AG09309 (cell line): Measurements from ENCODE around the gene DHX58.
"Not testable (repeated sequence)": the region's sequence is repeated elsewhere in the genome, so short reads cannot be mapped to it uniquely, and the experiment has no call there.

Experiments
- DNase-seq: peaks from one replicate; pipeline ENCODE4 v3.0.0-alpha.2; 2010; ENCODE audit warnings: low read depth
- H3K4me3 ChIP-seq: 2 replicates; pipeline ENCODE4 v1.5.1; 2011; ENCODE audit warnings: mild to moderate bottlenecking, low read depth, low read length, moderate library complexity; ENCODE audit not compliant: control insufficient read depth
- TF ChIP-seq, protein P1 (sequence below): IDR thresholded peaks from 2 replicates; pipeline ENCODE4 v1.5.1; 2011; ENCODE audit warnings: mild to moderate bottlenecking, low read depth, low read length, inconsistent platforms; ENCODE audit not compliant: insufficient read depth, control insufficient read depth; ENCODE audit errors: missing control alignments

DHX58 gene

DNA sequence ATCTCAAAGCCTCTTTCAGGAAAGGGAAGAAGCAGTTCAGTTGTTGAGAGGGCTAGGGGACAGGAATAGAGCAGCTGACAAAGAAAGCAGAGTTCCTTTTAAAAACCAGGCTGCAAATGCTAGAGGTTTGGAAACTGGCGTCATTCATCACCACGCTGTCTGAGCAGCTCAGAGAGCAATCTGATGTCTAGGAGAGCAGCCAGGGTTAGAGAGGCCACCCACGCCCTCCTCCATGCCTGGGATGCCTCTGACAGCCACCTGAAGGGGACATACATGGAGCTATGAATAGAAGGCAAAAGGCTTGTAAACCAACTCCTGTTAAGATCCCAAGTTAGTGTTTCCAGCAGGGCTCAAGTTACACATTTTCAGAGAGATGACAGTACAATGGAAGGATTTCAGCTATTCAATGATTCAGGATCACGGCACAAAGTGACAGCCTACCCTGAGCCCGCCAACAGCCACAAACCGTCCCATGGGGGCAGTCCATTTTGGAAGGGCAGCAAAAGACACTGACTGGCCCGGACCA, 29.9 kb upstream of the DHX58 start:
- DNase-seq: peak; percentile 59
- H3K4me3 ChIP-seq: no peak overlapping the region
- TF ChIP-seq, protein P1, sequence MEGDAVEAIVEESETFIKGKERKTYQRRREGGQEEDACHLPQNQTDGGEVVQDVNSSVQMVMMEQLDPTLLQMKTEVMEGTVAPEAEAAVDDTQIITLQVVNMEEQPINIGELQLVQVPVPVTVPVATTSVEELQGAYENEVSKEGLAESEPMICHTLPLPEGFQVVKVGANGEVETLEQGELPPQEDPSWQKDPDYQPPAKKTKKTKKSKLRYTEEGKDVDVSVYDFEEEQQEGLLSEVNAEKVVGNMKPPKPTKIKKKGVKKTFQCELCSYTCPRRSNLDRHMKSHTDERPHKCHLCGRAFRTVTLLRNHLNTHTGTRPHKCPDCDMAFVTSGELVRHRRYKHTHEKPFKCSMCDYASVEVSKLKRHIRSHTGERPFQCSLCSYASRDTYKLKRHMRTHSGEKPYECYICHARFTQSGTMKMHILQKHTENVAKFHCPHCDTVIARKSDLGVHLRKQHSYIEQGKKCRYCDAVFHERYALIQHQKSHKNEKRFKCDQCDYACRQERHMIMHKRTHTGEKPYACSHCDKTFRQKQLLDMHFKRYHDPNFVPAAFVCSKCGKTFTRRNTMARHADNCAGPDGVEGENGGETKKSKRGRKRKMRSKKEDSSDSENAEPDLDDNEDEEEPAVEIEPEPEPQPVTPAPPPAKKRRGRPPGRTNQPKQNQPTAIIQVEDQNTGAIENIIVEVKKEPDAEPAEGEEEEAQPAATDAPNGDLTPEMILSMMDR: no peak

DNA sequence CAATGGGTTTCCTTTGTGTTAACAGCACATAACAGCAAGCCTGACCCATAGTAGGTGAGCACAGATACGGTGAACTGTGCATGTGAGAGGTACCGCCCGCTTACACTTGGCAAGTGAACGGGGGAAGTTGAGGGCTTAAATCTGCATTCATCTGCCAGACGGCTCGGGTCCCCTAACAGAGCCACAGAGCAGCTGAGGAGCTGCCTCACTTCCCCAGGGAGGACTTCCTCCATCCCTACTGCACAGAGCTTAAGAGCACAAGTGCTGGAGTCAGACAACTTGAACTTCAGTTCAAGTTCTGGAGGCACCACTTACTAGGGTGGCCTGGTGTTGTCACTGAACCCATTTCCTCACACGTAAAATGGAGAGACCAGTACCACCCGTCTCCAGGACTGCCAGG, 28.9 kb upstream of the DHX58 start:
- H3K4me3 ChIP-seq: no peak overlapping the region
- DNase-seq: no peak
- TF ChIP-seq, protein P1: no peak

DNA sequence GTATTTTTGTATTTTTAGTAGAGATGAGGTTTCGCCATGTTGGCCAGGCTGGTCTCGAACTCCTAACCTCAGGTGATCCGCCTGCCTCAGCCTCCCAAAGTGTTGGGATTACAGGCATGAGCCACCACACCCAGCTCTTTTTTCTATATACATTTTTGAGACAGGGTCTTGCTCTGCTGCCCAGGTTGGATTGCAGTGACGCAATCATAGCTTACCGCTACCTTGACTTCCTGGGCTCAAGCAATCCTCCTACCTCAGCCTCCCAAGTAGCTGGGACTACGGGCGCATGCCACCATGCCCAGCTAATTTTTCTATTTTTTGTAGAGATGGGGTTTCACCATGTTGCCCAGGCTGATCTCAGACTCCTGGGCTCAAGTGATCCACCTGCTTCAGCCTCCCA, 28.2 kb upstream of the DHX58 start:
- not testable (repeated sequence) for DNase-seq, H3K4me3 ChIP-seq

DNA sequence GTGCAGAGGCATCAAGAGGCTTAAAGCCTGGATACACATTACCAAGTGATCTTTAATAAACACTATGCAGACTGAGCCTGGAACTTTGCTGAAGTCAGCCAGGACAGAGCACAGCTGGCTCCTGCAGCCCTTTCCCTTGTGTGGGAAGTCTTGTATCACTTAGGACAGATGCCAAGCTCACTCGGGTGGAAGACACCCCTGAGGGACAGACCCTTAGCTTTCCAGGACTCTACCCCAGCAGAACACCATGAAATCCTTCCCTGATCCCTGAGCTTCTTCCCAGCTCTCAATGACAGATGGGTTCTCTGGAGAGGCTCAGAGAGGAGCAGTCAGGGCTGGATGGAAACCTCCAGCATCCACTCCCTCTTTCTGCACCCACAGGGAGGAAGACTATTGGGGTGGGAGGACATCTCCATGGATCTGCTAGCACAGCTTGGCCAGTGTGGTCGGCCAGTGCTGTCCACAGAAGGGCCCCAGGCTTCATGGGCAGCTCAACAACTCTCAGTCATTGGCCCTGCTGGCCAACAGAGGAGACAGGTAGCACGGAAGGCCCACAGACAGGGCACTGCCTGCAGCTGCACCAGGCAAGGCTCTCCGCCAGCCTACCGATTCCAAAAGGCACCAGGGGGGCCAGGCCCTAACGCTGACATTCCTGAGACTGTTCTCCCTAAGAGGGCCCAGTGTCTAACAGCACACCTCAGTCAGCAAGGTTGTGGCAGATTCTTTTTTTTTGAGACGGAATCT, 26.4 kb upstream of the DHX58 start:
- no peak for DNase-seq
- TF ChIP-seq, protein P1: no peak
- H3K4me3 ChIP-seq: no peak overlapping the region

DNA sequence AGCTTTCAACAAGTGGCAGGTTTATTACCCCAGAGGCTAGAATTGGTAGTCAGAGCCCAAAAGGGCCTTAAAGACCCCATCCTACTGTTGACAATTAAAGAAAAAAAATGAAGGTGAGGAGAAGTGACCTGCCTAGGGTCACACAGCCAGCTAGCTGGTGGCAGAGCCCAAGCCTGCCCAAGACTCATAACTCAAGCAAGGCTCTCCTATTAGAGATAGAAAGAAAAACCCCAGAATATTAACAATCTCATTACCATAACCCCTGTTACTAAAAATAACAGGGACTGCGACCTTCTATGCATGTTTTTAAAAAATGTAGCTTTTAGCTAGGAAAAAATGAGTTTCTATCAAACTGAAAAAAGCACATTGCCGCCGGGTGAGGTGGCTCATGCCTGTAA, 24.1 kb upstream of the DHX58 start:
- TF ChIP-seq, protein P1: no peak
- H3K4me3 ChIP-seq: no peak overlapping the region
- DNase-seq: no peak

DNA sequence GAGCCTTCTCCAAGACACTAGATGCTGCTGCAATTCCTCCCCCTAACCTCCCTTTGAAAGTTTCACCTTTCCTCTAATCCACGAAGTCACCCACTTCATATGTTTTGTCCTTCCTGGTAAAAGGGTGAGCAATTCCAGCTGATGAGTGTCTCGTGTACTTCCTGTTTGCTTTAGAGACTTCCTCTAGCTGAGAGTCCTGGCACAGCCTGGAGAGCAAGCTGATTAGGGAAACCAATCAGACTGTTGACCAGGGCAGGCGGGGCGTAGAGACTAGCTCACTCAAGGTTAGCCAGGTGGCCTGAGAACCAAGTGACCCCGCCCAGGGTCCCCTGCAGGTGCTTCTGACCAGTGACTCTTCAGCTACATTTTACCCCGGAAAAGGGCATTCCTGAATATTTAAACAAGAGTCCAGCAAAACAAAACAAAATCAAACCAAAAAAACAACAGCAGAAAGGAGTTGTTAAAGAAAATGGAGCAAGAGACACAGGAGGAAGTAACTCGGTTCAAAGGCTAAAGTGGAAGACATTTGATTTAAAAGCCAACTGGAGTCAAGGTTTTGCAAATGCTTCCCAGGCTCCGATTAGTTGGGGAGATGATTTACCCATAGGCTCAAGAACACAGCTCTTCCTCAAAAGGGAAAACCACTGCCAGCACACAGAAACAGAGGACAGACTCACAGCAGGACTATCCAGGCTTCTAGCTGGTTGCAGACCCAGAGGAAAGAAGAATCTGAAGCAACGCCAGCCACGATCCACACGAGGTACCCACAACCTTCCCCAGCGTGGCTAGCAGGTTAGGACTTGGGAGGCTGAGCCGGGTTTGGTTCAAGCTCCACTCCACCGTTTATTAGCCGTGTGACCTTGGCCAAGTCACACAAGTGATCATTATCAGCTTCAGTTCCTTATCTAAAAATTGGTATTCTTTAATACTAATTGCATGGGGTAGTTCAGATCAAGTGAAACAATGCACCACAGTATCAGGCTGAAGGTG, 23.4 kb upstream of the DHX58 start:
- TF ChIP-seq, protein P1: no peak
- no peak for DNase-seq
- no peak overlapping the region for H3K4me3 ChIP-seq

DNA sequence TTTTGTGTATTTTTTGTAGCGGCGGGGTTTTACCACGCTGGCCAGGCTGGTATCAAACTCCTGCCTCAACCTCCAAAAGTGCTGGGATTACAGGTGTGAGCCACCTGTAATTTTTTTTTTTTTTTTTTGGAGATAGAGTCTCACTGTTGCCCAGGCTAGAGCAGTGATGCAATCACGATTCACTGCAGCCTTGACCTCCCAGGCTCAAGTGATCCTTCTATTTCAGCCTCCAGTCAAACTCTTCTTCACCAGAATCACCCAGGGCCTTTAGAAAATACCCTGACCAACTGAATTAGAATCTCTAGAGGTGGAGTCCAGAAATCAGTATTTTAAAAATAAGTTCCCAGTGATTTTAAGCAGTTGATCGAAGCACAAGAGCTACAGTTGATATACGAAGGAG, 22.6 kb upstream of the DHX58 start:
- no peak overlapping the region for H3K4me3 ChIP-seq
- TF ChIP-seq, protein P1: no peak
- DNase-seq: no peak
